GM21381 (cell line): Measurements from ENCODE around the gene ZACN.

Source experiments
- ATAC-seq: cut with Tn5 transposase; IDR thresholded peaks from one replicate; pipeline ENCODE4 v1.9.1; 2021; ENCODE audit warnings: mild to moderate bottlenecking, moderate library complexity; ENCODE audit not compliant: unreplicated experiment

ZACN gene

DNA sequence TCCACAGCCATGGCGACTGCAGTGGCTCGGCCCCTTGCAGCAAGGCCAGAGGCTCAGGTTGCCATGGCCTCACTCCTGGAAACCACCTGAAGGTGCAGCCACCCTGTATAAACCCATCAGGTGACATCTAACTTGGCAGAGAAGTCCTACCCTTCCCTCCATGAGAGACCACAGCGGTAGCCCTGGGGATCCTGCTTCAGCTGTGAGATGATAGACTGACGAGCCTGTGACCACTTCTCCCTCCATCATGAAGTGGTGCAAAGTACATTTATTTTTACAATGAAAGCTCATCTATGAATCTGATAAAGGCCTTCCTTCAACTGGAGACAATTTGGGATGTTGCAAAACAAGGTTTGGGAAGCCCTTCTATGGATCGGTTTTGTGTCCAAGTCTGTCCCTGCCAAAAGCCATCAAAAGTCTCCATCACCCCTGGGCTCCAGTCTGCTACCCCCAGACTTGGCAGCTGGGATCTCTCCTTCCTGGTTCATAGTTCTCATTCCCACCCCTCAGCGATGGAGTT, 1.8 kb downstream of the ZACN start:
- ATAC-seq = no peak

DNA sequence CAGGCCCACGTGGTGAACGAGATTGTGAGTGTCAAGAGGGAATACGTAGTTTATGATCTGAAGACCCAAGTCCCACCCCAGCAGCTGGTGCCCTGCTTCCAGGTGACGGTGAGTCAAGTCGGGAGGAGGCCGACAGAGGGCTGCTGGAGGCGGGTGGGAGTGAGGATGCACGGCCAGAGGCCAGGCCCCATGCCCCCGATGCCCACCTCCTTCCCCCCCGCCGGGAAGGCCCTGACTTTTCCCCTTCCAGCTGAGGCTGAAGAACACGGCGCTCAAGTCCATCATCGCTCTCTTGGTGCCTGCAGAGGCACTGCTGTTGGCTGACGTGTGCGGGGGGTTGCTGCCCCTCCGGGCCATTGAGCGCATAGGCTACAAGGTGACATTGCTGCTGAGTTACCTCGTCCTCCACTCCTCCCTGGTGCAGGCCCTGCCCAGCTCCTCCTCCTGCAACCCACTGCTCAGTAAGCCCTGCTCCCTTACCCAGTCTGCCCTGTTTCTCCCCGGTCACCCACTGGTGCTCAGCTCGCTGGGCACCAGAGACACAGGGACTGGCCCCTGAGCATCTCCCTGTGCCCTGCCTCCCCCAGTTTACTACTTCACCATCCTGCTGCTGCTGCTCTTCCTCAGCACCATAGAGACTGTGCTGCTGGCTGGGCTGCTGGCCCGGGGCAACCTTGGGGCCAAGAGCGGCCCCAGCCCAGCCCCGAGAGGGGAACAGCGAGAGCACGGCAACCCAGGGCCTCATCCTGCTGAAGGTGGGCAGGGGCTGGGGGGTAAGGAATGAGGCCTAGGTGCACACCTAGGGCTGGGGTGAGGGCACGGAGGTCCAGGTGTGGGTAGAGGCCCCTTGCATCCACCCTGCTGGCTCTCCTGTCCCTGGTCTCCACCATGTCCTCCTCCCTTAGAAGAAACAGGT, 2.6 kb downstream of the ZACN start:
- no peak for ATAC-seq

DNA sequence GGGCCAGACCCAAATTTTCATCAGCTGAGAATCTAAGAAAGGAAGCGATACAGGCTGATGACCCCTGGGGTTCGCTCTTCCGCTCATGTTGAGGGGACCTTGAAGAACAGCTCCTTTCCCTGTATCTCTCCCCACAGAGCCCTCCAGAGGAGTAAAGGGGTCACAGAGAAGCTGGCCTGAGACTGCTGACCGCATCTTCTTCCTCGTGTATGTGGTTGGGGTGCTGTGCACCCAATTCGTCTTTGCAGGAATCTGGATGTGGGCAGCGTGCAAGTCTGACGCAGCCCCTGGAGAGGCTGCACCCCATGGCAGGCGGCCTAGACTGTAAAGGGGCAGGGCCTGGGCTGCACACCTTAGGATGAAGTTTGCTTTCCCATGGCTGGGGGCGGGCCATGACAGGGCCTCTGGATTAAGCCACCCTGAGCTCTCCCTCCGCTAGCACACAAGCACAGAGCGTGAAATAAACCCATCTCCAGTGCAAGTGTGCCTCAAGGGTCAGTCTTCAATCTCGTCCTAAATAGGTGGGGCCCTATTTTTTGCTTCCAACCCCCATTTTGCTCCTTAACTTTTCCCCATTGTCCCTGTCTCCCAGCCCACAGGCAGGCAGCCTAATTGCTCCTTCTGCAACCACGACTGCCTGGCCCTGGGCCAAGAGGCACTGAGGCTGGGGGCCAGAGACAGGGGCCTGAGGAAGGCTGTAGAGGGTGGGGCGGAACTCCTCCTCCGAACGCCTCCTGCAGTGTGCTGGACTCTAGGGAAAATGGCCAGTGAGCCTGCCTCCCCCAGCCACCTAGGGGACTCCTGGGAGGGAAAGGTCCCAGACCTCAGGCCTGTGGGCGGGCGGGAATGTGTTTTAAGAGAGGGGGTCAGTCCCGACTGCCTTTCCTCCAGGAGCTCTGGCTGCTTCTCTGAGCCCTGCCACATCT, 3.6 kb downstream of the ZACN start:
- no peak for ATAC-seq

DNA sequence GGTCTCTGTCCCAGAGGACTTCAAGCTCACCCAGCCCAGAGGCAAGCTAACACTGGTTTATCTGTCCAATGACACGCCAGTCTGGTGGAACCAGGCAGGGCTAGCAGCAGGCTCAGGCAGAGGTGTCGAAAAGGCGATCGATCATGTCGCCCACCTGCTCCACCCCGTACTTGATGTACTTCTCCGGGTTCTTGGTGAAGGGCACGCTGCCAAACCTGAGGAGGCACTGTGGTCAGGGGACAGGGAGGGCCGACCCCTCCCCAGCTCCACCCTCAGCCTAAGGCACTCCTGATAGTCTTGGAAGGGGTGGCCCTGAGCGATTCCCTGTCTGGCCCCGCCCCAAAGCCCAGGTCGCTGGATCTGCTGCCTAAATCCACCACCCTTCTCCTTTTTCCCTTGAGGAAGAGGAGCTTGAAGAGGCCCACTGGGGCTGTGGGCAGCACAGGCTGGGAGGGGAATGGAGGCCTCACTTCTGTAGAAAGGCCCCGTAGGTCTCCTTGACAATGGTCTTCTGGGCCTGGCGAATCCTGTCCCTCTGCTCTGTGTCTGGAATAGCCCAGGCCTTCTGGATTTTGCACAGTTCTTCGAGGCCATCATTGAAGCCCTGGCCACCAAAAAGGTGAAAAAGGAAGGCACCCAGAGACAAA, 4.7 kb downstream of the ZACN start:
- no peak for ATAC-seq

DNA sequence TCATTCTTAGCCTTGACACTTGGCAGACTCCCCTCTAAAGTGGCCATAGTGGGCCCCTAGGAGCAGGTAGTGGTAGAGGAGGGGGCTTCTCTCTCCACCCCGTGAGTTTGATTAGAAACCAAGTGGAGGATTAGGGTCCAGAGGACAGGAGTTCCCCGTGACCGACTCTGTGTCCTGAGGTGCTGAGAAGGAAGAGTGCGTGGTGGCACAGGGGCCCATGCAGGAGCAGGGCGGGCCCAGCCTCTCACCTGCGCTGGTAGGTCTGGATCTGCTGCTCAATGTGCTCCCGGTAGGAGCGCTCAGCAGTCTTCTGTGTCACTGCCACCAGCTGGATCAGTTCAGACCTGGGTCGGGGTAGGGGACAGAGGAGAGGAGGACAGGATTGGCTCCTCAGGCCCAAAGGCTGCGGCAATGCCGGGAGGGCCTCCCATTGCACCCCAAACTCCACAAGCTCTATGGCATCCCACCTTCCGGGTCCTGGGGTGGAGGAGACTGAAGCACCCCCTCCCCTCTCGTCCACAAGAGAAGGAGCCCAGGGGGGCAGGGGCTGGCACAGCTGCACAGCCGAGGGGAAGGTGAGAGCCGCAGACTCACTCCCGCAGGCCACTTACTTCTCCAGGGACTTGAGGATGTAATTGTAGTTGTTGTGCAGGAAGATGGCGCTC, 6.2 kb downstream of the ZACN start:
- no peak for ATAC-seq

DNA sequence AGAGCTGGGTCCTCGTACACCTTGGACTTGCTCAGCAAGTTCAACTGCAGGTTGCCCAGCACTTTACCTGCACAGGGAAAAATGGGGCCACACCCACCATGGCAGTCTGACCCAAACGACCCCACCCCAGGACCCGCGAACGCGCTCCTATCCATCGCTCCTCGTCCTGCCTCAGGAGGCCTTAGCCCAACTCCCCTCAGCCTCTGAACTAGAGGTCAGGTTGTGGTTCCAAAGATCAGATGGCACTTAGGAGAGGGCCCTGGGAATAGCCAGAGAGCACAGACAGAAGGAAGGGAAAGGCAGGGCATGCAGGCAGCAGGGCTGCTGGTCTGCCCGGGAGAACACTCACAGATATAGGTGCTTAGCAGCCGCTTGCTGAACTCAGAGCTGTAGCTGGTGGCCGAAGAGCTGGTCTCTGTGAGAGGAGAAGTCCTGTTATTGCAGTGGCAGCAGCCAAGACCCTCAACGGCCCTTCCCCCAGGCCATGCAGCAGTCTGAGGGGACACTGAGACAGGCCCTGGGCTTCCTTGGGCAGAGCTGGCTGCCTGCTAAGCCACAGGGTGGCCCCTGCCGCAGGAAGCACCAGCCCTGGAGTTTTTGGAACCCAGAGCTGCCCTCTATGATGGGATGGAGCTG, 6.9 kb downstream of the ZACN start:
- no peak for ATAC-seq

DNA sequence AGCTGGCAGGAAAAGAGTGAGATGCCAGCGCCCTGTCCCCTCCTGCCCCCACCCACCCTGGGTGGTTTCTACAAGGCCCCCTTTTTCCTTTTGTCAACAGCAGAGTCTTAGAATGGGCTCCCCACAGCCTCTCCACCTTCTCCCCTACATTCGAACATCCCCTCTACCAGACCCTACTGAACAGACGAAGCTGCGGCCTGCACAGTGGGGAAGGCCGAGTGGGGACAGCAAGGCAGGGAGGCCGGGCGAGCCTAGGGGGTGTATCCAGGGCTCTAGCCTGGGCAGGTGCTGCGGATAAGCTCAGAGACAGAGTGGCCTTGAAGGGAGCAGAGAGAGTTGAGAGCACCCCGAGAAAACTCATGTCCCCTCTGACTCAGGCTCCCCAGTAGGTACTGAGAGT, 7.4 kb downstream of the ZACN start:
- no peak for ATAC-seq

DNA sequence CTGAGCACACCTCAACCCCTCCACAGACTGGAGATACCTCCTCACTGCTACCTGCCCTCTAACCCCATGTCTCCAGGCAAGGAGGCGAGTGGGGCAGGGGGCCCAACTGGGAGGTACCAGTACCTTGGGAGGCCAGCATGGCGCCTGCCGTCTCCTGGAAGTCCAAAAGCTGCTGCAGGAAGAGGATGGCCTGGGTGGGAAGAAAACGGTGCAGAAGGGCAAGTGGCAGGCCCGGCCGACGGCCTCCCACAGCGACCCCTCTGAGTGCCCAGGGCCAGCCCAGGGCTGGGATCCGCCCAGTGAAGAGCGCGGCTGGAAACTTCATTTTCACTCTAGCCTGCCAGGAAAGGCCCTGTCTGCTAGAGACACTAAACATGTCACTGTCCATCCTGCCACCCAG, 8.5 kb downstream of the ZACN start:
- no peak for ATAC-seq

DNA sequence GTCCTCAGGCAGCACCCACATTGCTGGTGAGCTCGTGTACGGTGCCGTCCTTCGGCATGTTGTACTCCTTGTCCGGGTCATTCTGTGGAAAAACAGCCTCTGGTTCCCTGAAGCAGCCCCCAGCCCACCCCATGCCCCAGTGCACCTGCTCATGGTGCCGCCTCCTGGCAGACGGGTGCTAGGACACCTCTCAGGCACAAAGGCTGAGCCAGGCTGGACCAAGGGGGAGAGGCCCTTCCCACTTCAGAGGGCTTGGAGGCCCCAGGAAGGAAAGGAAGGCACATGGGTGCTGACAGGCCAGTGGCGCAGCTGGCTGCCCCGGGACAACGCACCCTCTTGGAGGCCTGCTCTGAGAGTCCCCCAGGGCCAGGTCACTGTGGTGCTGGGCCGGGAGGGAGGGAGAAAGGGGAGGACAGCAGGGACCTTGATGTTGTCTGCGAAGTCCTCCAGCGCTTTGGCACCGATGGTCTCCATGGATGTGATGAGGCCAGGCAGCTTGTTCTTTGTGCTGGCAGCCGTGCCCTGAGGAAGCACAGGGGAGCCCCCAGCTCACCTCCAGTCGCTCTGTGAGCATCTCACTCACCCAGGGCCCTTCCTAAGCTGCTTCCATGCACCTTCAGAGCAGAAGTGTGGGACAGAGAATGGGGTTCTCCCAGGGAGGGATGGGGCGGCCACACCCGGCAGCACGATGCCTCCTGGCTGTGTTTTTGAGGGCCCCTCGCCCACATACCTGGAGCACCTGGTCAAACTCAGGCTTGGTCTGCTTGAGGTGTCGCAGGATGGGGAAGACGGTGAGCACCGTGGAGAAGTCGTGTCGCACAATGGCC, 9.3 kb downstream of the ZACN start:
- no peak for ATAC-seq

DNA sequence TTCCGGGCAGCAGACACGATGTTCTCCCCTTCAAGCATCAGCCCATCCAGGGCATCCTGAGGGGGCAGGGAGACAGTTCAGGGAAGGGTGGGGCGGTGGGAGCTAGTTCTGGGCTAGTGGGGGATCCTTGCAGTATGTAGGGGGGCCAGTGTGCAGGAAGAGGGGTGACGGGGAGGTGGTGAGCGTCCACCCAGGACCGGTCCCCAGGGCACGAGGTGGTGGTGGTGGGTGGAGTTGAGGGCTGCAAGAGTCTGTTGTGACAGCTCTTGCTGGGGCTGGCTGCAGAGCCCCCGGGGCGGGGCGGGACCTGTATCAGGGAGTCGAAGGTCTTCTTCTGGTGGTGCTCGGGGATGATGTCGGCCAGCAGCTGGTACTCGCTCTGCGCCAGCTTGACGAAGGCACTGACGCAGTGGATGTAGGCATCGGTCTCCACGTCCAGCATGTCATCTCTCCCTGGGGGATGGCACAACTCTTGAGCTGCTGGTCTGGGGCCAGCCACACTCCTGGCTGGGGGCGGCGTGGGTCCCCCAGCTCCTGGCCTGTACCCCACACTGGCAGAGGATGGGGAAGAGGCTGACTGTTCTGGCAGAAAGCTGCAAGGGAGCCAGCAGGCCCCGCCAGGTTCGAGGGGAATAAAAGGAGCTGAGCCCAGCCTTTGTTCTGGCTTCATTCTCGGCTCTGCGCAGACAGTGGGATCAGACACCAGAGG, 10.0 kb downstream of the ZACN start:
- no peak for ATAC-seq

DNA sequence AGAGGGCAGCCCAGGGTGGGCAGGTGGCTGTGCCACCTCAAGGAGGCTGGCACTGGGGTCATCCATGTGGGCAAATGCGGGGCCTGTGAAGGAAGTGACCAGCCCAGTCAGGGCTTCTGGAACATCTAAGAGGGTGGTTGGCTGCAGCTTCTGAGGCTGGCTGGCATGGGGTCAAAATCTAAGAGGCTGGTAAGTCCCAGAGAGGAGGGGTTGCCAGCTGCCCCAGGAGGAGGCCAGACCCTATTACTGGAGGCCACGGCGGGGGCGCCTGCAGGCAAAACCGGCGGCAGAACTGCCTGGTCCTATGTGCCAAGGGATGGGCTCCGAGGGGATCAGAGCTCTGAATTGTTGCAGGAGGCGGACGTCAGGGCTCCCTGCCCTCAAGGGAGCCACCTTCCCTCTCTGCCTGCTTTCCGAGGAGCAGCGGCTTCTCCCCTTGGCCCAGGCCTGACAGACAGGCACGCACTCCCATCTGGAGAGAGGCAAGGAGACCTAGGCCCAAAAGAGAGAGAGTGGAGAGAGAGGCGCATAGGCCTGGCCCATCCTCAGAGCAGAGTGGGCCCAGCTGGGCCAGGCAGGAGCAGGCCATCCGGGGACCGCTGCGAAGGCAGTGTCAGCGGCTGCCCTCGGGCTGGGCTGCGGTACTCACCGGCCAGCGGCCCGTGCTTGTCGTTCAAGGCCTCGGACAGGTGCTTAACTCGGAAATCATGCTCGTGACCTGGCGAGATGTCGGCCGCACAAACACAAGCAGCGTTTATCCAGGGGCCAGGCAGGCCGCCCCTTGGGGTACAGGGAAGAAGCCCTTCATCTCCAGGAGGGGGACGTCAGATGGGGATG, 10.9 kb downstream of the ZACN start:
- ATAC-seq = no peak

DNA sequence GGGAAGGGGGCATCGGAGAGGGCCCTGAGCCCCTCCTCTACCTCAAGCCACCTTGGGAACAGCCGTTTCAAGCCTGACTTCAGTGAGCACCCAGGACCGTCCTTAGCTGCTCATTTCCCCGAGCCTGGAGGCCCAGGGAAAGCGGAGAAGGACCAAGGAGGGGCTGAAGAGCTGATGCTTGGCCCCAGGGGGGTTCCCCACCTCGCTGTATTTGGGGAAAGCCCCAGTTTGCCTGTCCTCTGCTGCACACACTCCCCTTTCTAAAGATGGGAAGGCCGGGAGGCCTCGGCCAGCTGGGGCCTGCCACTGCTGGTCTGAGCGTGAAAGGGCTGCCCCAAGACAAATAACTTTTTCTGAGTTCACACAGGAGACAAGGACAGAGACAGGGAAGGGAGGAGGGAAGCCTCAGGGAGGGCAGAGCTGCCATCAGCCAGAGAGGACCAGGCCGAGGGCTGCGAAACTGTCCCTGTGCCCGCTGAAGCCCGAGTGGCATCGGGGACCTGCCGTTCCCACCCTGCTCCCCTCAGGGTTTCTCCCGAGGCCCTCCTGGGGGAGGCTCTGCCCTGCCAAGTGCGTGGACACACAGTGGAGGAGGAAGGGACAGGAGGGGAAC, 11.6 kb downstream of the ZACN start:
- no peak for ATAC-seq

DNA sequence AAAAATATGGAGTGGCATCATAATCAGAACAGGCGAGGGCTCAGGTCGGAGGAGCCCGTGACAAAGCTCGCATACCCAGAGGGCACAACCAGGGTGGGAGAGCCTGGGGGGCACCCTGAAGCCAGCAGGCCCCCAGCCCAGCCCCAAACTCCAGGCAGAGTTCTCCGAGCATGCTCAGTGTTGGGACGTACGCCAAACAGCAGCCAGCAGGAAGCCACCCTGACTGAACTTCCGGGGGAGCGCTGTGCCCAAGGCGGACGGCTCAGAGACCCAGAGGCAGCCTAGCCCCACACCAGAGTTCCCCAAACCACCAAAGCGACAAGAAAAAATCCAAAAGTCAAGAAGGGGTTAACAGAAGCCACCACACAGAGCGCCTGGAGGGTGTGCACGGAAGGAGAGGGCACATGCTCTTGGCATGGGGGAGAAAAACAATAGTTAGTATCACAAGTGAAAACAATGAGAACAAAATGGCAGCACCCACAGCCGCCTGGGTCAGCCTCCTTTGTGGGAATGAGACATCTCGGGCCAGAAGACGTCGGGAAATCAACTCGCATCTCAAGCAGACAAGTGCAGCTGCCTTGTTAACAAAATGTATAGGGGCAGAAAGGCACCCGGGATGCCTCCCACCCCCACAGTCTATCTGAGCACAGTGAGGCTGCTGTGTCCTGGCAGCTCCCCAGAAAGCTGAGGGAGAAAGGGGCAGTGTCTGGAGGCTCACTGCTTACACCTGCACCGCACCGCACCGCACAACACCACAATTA, 12.7 kb downstream of the ZACN start:
- no peak for ATAC-seq

DNA sequence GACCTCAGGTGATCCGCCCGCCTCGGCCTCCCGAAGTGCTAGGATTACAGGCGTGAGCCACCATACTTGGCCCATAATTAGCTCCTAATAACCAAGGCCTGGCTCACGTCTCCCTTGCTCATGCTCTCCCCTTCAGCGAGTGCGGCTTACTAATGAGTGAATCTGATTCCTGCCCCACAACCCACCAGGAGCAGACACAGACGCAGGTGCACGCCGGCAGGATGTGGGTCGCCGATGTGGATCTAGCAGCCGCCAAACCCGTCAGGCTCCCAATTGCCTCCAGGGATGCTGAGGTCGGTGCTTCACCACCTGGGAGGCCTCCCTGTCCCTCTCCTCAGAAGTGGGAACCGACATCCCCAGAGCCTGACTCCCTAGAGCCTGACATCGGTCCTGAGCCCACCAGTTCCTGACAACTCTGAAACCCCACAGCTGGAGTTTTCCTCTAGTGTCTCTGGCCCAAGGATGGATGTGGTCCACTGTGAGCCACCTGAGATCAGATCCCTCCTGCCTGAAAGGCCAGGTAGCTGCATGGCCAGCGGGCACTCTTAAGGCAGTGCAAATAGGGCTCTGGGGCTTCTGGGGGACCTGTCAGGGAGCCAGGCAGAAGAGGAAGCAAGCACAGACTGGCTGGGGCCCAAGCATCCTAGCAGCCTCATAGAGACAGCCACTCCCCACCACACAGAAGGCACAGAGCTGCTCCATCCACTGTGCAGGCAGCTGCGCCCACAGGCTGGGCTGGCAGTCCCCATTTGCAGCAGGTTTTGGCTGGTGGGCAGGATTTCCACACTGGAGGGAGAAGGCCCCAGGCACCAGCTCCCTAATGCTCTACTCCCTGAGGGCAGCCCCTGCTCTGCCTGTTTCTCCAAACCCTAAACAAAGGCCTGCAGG, 13.8 kb downstream of the ZACN start:
- ATAC-seq = no peak

DNA sequence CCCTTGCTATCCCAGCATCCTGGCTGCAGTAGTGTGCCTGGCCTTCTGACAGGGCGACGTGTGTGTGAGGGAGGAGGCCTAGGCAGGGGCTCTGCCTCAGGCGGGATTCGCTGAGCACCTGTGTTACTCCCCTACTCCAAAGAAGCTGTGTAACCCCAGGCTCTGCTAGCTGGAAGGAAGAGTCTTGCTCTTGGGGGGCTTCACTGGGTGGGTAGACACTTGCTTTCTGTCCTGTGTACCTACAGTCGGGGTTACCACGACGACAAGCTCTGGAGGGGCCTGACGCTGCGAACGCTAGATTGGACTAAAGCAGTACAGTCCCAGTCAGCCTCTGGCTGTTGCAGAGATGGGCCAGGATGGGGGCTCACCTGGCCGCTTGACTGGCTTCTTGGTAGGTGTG, 15.1 kb downstream of the ZACN start:
- ATAC-seq = no peak

DNA sequence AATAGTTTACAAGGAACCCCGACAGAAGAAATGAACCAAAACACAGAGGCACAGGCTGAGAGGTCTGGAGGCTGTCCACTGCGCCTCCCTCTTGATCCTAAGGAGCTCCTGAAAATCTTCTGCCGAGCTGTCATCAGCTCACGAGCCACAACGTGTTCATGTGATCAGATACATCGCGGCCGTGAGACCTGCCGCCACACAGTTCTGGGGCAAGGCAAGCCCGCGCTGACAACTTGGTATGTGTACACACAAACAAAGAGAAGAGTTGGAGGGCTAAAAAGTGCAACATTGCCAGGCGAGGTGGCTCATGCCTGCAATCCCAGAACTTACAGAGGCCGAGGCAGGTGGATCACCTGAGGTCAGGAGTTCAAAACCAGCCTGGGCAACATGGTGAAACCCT, 17.0 kb downstream of the ZACN start:
- no peak for ATAC-seq
